ENCODE measurements around the gene INTS7.

Gene INTS7

DNA sequence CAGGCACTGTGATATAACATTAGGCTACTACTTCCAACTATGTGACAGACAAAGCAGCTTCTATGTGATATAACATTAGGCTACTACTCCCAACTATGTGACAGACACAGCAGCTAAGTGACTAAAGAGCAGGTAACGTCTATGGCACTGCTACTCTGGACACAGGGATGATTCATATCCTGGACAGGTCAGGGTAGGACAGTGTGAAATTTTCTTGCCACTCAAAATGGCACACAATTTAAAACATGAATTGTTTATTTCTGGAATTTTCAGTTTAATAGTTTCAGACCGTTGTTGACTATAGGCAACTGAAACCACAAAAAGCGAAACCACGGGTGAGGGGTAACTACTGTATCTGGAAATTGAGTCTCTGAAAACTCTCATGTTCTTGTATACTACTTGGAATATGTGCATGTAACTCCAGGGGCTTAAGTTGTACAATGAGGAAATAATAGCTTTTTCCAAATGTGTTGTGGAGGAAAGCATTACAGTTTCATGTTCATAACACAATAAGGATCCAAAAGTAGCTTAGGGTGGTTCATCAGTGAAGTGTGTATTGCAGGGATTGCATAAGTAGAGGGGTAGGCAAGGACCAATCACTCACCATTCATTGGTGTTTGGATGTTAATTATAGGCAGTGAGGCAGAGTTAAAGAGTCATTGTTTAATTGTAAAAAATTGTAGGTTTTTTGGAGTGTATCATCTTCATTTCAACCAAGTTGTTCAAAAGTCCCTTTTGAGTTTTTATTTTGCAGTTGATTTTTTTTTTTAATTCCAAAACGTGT lies 5.5 kb upstream of the INTS7 start:
- no peak for DNase-seq

DNA sequence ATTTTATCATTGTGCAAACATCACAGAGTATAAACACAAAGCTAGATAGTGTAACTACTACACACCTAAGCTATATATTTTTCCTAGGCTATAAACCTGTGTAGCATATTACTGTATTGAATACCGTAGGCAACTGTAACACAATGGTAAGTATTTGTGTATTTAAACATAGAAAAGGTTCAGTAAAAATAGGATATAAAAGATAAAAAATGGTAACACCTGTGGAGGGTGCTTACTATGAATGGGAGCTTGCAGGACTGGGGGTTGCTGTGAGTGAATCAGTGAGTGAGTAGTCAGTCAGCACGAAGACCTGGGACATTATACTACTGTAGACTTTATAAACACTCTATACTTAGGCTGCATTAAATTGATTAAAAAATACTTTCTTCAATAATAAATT lies 4.3 kb upstream of the INTS7 start:
- in situ Hi-C loops (cut with HindIII; ENCODE audit: low pct_ligation_motif_present, low sequenced_read_pairs) = no loop called here
- DNase-seq = no peak
- Histone ChIP-seq H3K4me3 (ENCODE audit: low read depth, low read length) (no peak overlapping the region), H3K27me3 (replicated peaks) (no peaks in the 10 kb centered on the region), H3K27ac (no peak overlapping the region), H3K36me3 (replicated peaks) (no peaks in the 10 kb centered on the region)
- TF ChIP-seq, protein P1, sequence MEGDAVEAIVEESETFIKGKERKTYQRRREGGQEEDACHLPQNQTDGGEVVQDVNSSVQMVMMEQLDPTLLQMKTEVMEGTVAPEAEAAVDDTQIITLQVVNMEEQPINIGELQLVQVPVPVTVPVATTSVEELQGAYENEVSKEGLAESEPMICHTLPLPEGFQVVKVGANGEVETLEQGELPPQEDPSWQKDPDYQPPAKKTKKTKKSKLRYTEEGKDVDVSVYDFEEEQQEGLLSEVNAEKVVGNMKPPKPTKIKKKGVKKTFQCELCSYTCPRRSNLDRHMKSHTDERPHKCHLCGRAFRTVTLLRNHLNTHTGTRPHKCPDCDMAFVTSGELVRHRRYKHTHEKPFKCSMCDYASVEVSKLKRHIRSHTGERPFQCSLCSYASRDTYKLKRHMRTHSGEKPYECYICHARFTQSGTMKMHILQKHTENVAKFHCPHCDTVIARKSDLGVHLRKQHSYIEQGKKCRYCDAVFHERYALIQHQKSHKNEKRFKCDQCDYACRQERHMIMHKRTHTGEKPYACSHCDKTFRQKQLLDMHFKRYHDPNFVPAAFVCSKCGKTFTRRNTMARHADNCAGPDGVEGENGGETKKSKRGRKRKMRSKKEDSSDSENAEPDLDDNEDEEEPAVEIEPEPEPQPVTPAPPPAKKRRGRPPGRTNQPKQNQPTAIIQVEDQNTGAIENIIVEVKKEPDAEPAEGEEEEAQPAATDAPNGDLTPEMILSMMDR (IDR thresholded peaks at IDR 0.05; ENCODE audit: low read depth, low read length, missing control alignments) = no peak

More for the DNA sequence above, 5.5 kb upstream of the INTS7 start:
- TF ChIP-seq, protein P1 (IDR thresholded peaks at IDR 0.05; ENCODE audit: low read depth, low read length, missing control alignments) = no peak
- H3K27ac ChIP-seq = no peak overlapping the region
- H3K36me3 ChIP-seq (replicated peaks) = no peaks in the 10 kb centered on the region
- in situ Hi-C loops (cut with HindIII; ENCODE audit: low pct_ligation_motif_present, low sequenced_read_pairs) = no loop called here
- H3K4me3 ChIP-seq (ENCODE audit: low read depth, low read length) = no peak overlapping the region
- no peaks in the 10 kb centered on the region for H3K27me3 ChIP-seq (replicated peaks)

DNA sequence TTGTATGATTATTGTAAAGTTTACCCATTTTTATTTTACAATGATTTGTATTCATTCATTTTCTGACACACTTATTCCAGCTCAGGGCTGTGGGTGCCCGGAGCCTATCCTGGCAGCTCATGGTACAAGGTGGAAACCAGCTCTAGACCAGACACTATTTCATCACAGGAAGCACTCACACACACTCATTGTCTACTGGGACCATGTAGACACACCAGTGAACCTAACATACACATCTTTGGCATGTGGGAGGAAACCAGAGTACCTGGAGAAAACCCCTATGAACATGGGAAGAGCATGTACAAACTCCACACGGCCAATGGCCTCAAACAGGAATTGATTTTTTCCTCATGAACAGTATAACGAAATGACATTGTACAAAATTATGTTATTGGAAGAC lies 2.5 kb upstream of the INTS7 start:
- H3K27ac ChIP-seq = no peak overlapping the region
- in situ Hi-C loops (cut with HindIII; ENCODE audit: low pct_ligation_motif_present, low sequenced_read_pairs) = no loop called here
- no peaks in the 10 kb centered on the region for H3K36me3 ChIP-seq (replicated peaks)
- TF ChIP-seq, protein P1 (IDR thresholded peaks at IDR 0.05; ENCODE audit: low read depth, low read length, missing control alignments) = no peak
- no peak overlapping the region for H3K4me3 ChIP-seq (ENCODE audit: low read depth, low read length)
- no peak for DNase-seq
- H3K27me3 ChIP-seq (replicated peaks) = no peaks in the 10 kb centered on the region

DNA sequence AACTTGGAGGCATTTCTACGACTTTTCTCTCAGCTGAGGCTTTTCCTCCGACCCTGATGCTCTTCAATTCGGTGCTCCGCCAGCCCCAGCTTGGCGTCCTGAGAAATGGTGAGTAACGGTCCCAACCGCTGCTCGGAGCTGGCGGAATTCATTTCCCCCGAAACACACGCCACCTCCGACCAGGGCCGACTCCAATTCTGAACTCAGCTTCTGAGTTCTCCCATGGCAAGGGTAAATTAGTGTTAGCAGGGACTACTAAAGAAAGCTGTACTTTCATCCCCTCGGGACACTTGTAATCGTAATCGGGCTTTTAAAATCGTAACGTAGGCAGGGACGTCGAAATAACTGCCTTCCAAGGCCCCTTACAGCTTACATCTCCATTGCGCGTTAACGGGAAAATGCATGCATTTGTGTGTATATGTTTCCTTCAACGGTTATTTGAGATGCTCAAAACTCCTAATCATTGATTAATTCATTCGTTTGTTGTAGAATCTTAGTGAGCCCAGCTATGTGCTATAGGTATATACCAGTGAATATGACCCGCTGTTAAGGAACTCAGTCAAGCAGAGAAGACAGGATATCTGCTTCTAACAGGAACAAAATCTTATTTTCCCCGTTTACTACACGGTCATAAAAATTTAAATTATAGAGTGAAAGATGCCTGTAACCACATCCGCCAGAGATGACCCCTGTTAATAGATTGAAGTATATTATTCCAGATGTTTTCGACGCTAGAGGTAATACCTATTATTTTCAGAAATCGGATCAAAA lies 663 bp upstream of the INTS7 start:
- H3K27me3 ChIP-seq (replicated peaks) = no peaks in the 10 kb centered on the region
- in situ Hi-C loops (cut with HindIII; ENCODE audit: low pct_ligation_motif_present, low sequenced_read_pairs) = no loop called here
- H3K4me3 ChIP-seq (ENCODE audit: low read depth, low read length) = peak overlapping the region; percentile 84
- peak overlapping the region; percentile 43 for H3K27ac ChIP-seq
- H3K36me3 ChIP-seq (replicated peaks) = no peaks in the 10 kb centered on the region
- DNase-seq = no peak
- TF ChIP-seq, protein P1 (IDR thresholded peaks at IDR 0.05; ENCODE audit: low read depth, low read length, missing control alignments) = no peak

DNA sequence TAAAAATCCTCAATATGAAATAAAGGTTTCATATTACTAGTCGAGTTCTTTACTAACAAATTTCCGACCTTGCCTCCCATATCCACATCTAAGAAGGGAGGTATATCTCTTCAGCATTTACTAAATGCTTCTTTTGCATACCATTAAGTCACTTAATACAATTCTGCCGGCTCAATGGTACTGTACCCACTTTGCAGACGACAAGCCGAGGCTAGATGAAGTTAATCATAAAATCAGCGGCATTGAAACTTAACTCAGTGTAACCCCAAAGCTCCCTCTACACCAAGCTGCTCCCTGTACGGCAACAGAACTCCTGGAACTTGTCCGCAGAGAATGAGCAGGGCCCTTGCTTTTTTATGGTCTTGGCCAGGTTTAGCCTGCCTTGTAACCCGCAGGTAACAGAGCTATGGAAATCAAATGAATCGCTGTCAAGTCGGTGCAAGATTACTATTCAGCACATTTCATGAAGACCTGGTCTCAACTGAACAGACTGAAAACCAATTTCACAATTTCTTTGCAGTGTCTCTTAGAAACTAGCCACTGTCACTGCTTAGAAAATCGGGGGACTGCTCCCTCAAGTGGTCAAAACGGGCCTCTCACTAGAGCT lies 738 bp downstream of the INTS7 start:
- no peak for DNase-seq
- Histone ChIP-seq H3K27ac (peak overlapping the region; percentile 89), H3K27me3 (replicated peaks) (no peaks in the 10 kb centered on the region), H3K4me3 (ENCODE audit: low read depth, low read length) (peak overlapping the region; percentile 84), H3K36me3 (replicated peaks) (no peaks in the 10 kb centered on the region)
- in situ Hi-C loops (cut with HindIII; ENCODE audit: low pct_ligation_motif_present, low sequenced_read_pairs) = no loop called here
- TF ChIP-seq, protein P1 (IDR thresholded peaks at IDR 0.05; ENCODE audit: low read depth, low read length, missing control alignments) = no peak
